WTC11 (cell line): ENCODE measurements around the gene STAB1. TPM values are rescaled to one million over a fixed set of nuclear protein-coding genes. Genes with fewer than 3 reads are reported as not detected.

ENCODE experiments used
- ATAC-seq: fragments of 200-7000 bp; cut with Tn5 transposase; 2 replicates; pipeline ENCODE4 v1.10.0; 2021; ENCODE audit warnings: mild to moderate bottlenecking, moderate library complexity
- CTCF ChIA-PET: fragments of 300-600 bp; sonication (Branson Sonifier 250); formaldehyde crosslinking; loops from one replicate; lab custom pipeline; 2021; ENCODE audit warnings: antibody characterized with exemption; lab: Charles Lee
- POLR2A ChIA-PET: fragments of 350-600 bp; sonication (Branson Sonifier 250); formaldehyde crosslinking; loops from one replicate; lab custom pipeline; 2021; ENCODE audit warnings: antibody characterized with exemption; lab: Charles Lee
- DNase-seq: peaks from one replicate; pipeline ENCODE4 v3.0.0; 2021; ENCODE audit warnings: low spot score
- H3K27ac Mint-ChIP-seq: 2 replicates; pipeline ENCODE4 v1.8.0; 2021; ENCODE audit warnings: mixed read lengths
- H3K27me3 Mint-ChIP-seq: 2 replicates; pipeline ENCODE4 v1.8.0; 2021; ENCODE audit warnings: low read depth, mild to moderate bottlenecking, moderate library complexity, mixed read lengths
- H3K36me3 Mint-ChIP-seq: 2 replicates; pipeline ENCODE4 v1.8.0; 2021; ENCODE audit warnings: mixed read lengths
- H3K4me1 Mint-ChIP-seq: 2 replicates; pipeline ENCODE4 v1.8.0; 2022; ENCODE audit warnings: mixed read lengths
- H3K4me3 Mint-ChIP-seq: 2 replicates; pipeline ENCODE4 v1.8.0; 2021; ENCODE audit warnings: mild to moderate bottlenecking, moderate library complexity, mixed read lengths
- H3K9me3 Mint-ChIP-seq: 2 replicates; pipeline ENCODE4 v1.8.0; 2021; ENCODE audit warnings: mixed read lengths
- AFF4 ChIP-seq: sonication (generic); formaldehyde crosslinking; IDR thresholded peaks from 2 replicates; pipeline ENCODE4 v1.8.1; 2023; ENCODE audit warnings: mild to moderate bottlenecking, missing genetic modification reagents, borderline replicate concordance
- CBFB ChIP-seq: sonication (generic); formaldehyde crosslinking; IDR thresholded peaks from 2 replicates; pipeline ENCODE4 v1.8.1; 2022; ENCODE audit warnings: mild to moderate bottlenecking, low read depth, missing genetic modification reagents
- CDX4 ChIP-seq: fragments of 250-450 bp; sonication (Bioruptor Pico); IDR thresholded peaks from 2 replicates; pipeline ENCODE4 v1.9.0; 2021; ENCODE audit warnings: moderate library complexity, mild to moderate bottlenecking, inconsistent platforms, borderline replicate concordance
- CREM ChIP-seq: sonication (generic); formaldehyde crosslinking; IDR thresholded peaks from 2 replicates; pipeline ENCODE4 v1.8.1; 2022; ENCODE audit warnings: mild to moderate bottlenecking, missing genetic modification reagents, moderate library complexity
- CTCF ChIP-seq: fragments of 200-600 bp; IDR thresholded peaks from 2 replicates; pipeline ENCODE4 v1.8.0; 2022; ENCODE audit warnings: antibody characterized with exemption
- E2F1 ChIP-seq: sonication (generic); formaldehyde crosslinking; IDR thresholded peaks from 2 replicates; pipeline ENCODE4 v1.8.0; 2022; ENCODE audit warnings: mild to moderate bottlenecking, missing genetic modification reagents
- EMX1 ChIP-seq: fragments of 250-450 bp; sonication (Bioruptor Pico); IDR thresholded peaks from 2 replicates; pipeline ENCODE4 v1.8.0; 2021; ENCODE audit warnings: mild to moderate bottlenecking
- FOXJ3 ChIP-seq: sonication (generic); formaldehyde crosslinking; IDR thresholded peaks from 2 replicates; pipeline ENCODE4 v1.9.0; 2021; ENCODE audit warnings: missing genetic modification reagents, mild to moderate bottlenecking, borderline replicate concordance
- GABPB1 ChIP-seq: sonication (generic); formaldehyde crosslinking; IDR thresholded peaks from 2 replicates; pipeline ENCODE4 v1.8.1; 2023; ENCODE audit warnings: mild to moderate bottlenecking, missing genetic modification reagents
- IRF2 ChIP-seq: sonication (generic); formaldehyde crosslinking; IDR thresholded peaks from 2 replicates; pipeline ENCODE4 v1.8.0; 2022; ENCODE audit warnings: low read depth, missing genetic modification reagents, borderline replicate concordance
- KAT7 ChIP-seq: sonication (generic); formaldehyde crosslinking; IDR thresholded peaks from 2 replicates; pipeline ENCODE4 v1.8.1; 2023; ENCODE audit warnings: missing genetic modification reagents, mild to moderate bottlenecking, borderline replicate concordance
- MLX ChIP-seq: sonication (generic); formaldehyde crosslinking; IDR thresholded peaks from 2 replicates; pipeline ENCODE4 v1.8.1; 2023; ENCODE audit warnings: mild to moderate bottlenecking, missing genetic modification reagents, moderate library complexity
- MYBL2 ChIP-seq: sonication (generic); formaldehyde crosslinking; IDR thresholded peaks from 2 replicates; pipeline ENCODE4 v1.8.1; 2023; ENCODE audit warnings: mild to moderate bottlenecking, moderate library complexity, missing genetic modification reagents
- NFATC4 ChIP-seq: fragments of 250-450 bp; sonication (Bioruptor Pico); IDR thresholded peaks from 2 replicates; pipeline ENCODE4 v1.9.0; 2021; ENCODE audit warnings: mild to moderate bottlenecking
- NFE2L1 ChIP-seq: sonication (generic); formaldehyde crosslinking; IDR thresholded peaks from 2 replicates; pipeline ENCODE4 v1.8.1; 2023; ENCODE audit warnings: missing genetic modification reagents
- NR3C1 ChIP-seq: sonication (generic); formaldehyde crosslinking; conservative IDR thresholded peaks from 2 replicates; pipeline ENCODE4 v1.8.1; 2023; ENCODE audit warnings: low read depth, mild to moderate bottlenecking, missing genetic modification reagents
- RELA ChIP-seq: sonication (generic); formaldehyde crosslinking; IDR thresholded peaks from 2 replicates; pipeline ENCODE4 v1.8.1; 2022; ENCODE audit warnings: missing genetic modification reagents, mild to moderate bottlenecking, borderline replicate concordance
- TCF7 ChIP-seq: sonication (generic); formaldehyde crosslinking; IDR thresholded peaks from 2 replicates; pipeline ENCODE4 v1.8.0; 2022; ENCODE audit warnings: mild to moderate bottlenecking, low read depth, missing genetic modification reagents, moderate library complexity
- TEAD1 ChIP-seq: sonication (generic); formaldehyde crosslinking; IDR thresholded peaks from 2 replicates; pipeline ENCODE4 v1.8.0; 2022; ENCODE audit warnings: mild to moderate bottlenecking, missing genetic modification reagents
- TP53 ChIP-seq: sonication (generic); formaldehyde crosslinking; IDR thresholded peaks from 2 replicates; pipeline ENCODE4 v1.8.1; 2023; ENCODE audit warnings: mild to moderate bottlenecking, missing genetic modification reagents
- USF1 ChIP-seq: sonication (generic); formaldehyde crosslinking; IDR thresholded peaks from 2 replicates; pipeline ENCODE4 v1.8.0; 2022; ENCODE audit warnings: mild to moderate bottlenecking, missing genetic modification reagents
- ZBTB21 ChIP-seq: sonication (generic); formaldehyde crosslinking; IDR thresholded peaks from 2 replicates; pipeline ENCODE4 v1.8.1; 2023; ENCODE audit warnings: mild to moderate bottlenecking, missing genetic modification reagents, borderline replicate concordance
- ZNF121 ChIP-seq: sonication (generic); formaldehyde crosslinking; IDR thresholded peaks from 2 replicates; pipeline ENCODE4 v1.8.0; 2023; ENCODE audit warnings: missing genetic modification reagents
- ZNF512 ChIP-seq: sonication (generic); formaldehyde crosslinking; IDR thresholded peaks from 2 replicates; pipeline ENCODE4 v1.8.1; 2022; ENCODE audit warnings: missing genetic modification reagents, borderline replicate concordance
- total RNA-seq: library from RNA; stranded (reverse); gene quantifications from 3 replicates; pipeline ENCODE4 v1.2.3, GENCODE V29; 2021

STAB1 gene
- total RNA-seq, 1 experiment from 2014 or later = 1.9 TPM

GRCh38 chr3:52484680-52485461 is 10.3 kb upstream of the STAB1 start:
- TF ChIP-seq ZNF512 (CRISPR knock-in tag) (no peak), AFF4 (no peak), ZNF121 (no peak), CDX4 (no peak), RELA (CRISPR knock-in tag) (no peak), TEAD1 (CRISPR knock-in tag) (no peak), KAT7 (CRISPR knock-in tag) (no peak), EMX1 (CRISPR knock-in tag) (no peak), CREM (CRISPR knock-in tag) (no peak), CTCF (no peak), USF1 (CRISPR knock-in tag) (no peak), ZBTB21 (CRISPR knock-in tag) (no peak), CBFB (no peak), GABPB1 (no peak), TCF7 (CRISPR knock-in tag) (no peak)
- TF ChIP-seq, all 79 proteins: peak for 0
- H3K36me3 Mint-ChIP-seq = peaks cover 35% of the 10 kb centered on the region
- DNase-seq (no peak), ATAC-seq (no peak)
- no peaks in the 10 kb centered on the region for H3K4me1 Mint-ChIP-seq
- H3K27me3 Mint-ChIP-seq = no peaks in the 10 kb centered on the region
- ChIA-PET CTCF (no interaction called here), POLR2A (no interaction called here)
- no peak overlapping the region for H3K27ac Mint-ChIP-seq
- H3K9me3 Mint-ChIP-seq = no peaks in the 10 kb centered on the region
- no peak overlapping the region for H3K4me3 Mint-ChIP-seq

- CTCF ChIA-PET = interaction anchor here (0.8 kb wide), 1 partner anchor 99 kb away, joined by 3 read pairs; no protein-coding TSS in a partner anchor
- Mint-ChIP-seq H3K27ac (peak overlapping the region; percentile 29; the same call in 1 of the 2 replicates), H3K4me1 (no peaks in the 10 kb centered on the region), H3K36me3 (peaks cover 26% of the 10 kb centered on the region), H3K9me3 (no peaks in the 10 kb centered on the region), H3K4me3 (no peak overlapping the region), H3K27me3 (no peaks in the 10 kb centered on the region)
- DNase-seq (no peak), ATAC-seq (no peak)
- POLR2A ChIA-PET = no interaction called here
- TF ChIP-seq E2F1 (CRISPR knock-in tag) (no peak), FOXJ3 (CRISPR knock-in tag) (no peak), GABPB1 (no peak), MYBL2 (no peak), RELA (CRISPR knock-in tag) (no peak), MLX (CRISPR knock-in tag) (no peak), NFE2L1 (CRISPR knock-in tag) (no peak), NR3C1 (CRISPR knock-in tag) (no peak), CBFB (no peak), IRF2 (no peak), TP53 (CRISPR knock-in tag) (no peak), EMX1 (CRISPR knock-in tag) (no peak), NFATC4 (CRISPR knock-in tag) (no peak)
These were observed 7.9 kb upstream of the STAB1 start for GRCh38 chr3:52487050-52487787.
